GM18508 (cell line): ENCODE data around the gene SSR1.

ENCODE experiments used
- ATAC-seq: cut with Tn5 transposase; IDR thresholded peaks from one replicate; pipeline ENCODE4 v1.9.1; 2021; ENCODE audit warnings: moderate number of reproducible peaks; ENCODE audit not compliant: insufficient read depth, unreplicated experiment

Gene SSR1

DNA sequence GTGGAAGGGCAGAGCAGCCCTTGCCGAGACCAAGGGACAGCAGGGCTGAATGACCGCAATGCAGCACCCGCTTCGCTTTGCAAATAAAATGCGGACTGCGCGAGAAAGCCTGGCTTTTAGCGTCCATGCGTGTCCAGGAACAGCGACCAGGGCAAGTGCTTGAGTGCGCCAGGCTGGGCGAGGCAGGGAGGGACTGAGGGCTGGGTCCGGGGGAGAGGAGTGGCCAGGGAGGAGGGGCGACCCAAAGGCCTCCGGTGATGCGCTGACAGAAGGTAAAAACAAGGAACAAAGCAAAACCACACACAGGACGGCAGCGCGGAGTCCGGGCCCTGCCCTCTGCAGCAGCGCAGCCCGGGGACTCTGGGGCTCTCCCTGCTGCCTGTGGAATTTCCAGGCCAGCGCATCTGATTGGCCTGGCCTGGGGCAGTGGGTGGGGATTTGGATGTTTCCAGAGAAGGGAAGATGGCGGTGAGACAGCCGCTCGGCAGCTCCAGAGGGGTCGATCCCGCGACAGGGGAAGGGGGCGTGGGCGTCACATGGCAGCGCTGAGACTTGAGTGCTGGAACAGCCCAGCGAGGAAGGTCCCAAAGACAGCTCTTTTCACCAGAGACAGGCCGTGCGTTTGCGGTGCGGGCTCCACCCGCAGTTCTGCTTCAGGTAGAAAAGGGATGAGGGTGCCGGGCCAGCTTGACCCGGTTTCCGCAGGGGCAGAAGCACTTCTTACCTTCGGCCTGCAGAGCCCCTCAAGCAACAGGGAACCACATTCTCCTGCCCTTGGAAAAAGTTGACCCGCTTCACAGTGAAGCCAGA is 51.8 kb downstream of the SSR1 start:
- ATAC-seq: peak; percentile 45

- ATAC-seq: no peak
These were observed 52.5 kb downstream of the SSR1 start for GRCh38 chr6:7260291-7261031.

DNA sequence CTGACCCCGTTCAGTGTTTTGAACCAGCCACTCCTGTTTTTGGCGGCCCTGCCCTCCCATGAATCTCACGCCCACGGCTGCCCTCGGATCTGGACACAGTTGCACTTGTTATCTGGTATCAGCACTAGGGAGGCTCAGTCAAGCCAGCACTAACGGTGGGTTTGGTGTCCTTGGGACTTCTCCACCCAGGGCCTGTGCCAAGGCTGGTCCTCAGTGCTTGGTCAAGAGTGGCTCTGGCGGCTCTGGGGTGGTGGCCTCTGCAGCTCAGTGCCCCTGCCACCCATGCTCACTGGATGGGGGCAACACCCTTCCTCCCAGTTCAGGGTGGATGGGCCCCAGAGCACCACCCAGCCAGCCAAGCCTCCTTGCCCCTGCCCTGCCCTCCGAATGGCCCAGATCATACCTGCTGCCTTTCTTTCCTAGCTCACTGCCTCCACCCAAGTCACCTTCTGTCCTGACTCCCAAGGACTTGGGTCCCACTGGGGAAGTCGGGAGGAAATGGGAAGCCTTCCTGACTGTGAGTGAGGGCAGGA is 54.7 kb downstream of the SSR1 start:
- ATAC-seq: no peak

DNA sequence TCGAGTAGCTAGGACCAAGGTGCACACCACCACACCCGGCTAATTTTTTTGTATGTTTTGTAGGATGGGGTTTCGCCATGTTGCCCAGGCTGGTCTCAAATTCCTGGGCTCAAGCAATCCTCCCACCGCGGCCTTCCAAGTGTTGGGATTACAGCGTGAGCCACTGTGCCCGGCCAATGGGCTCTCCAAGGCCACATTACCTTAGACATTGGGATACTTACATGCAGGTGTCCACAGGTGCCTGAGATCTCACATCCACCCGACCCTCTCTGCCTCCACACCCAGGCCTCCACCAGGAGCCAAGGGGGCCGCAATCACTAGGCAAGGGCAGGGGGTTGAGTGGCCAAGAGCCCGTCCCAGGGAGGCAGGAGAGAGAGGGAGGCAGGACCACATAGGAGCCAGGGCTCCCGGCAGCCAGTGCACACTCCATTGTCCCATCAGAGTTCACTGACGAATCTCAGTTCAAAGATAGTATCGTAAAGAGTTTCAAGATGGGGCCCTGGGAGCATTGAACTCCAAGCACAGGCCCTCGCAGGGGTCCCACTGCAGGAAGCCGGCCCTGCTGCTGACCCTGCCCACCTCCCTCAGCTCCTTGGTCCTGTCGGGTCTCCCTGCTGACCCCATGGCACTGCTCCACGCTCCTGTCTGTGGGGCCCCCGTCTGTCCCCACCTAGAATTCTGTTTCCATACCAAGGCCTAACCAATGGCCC is 55.3 kb downstream of the SSR1 start:
- no peak for ATAC-seq

GRCh38 chr6:7256785-7257184 is 56.2 kb downstream of the SSR1 start:
- ATAC-seq: no peak

GRCh38 chr6:7255918-7256317 is 57.1 kb downstream of the SSR1 start:
- no peak for ATAC-seq

DNA sequence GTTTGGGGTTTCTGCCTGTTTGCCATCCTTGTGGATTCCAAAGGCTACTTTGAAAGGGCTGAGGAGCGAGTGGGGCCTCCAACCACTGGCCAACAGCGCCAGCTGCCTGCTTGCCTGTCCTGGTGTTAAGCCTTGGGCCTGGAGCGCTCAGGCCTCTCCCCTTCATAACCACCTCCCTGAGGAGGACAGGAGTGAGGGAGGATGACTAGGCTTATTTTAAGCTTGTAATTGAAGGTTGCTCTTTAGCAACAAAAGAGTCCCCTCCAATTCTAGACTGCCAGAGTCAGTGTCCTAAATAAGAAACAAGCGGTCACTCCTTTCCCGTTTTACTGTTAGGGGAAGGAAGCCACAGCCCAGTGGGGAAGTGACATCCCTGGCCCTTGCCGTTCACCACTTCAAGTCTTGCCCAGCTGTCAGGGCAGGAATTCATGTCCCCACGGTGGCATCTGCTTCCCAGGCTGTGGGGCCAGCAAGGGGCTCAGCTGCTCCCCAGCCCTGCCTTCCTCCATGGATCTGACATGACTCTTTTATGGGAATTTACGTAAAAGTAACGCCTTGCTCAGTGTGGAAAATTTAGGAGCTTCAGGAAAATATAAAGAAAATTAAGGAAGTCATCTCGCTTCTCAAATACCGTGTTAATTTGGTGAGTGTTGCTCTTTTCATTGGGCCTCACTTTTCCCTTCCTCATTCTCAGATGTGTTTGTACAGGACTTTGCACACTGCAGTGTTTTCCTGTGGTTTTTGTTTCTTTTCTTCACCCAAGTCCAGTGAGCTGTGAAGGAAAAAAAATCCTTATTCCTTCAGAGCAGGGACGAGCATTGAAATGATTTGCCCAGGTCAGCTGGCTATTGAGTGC is 57.8 kb downstream of the SSR1 start:
- no peak for ATAC-seq

GRCh38 chr6:7252390-7252789 is 60.6 kb downstream of the SSR1 start:
- ATAC-seq: no peak

GRCh38 chr6:7251646-7252260 is 61.2 kb downstream of the SSR1 start:
- ATAC-seq: no peak

- no peak for ATAC-seq
These were observed 62.2 kb downstream of the SSR1 start for GRCh38 chr6:7250812-7251211.

DNA sequence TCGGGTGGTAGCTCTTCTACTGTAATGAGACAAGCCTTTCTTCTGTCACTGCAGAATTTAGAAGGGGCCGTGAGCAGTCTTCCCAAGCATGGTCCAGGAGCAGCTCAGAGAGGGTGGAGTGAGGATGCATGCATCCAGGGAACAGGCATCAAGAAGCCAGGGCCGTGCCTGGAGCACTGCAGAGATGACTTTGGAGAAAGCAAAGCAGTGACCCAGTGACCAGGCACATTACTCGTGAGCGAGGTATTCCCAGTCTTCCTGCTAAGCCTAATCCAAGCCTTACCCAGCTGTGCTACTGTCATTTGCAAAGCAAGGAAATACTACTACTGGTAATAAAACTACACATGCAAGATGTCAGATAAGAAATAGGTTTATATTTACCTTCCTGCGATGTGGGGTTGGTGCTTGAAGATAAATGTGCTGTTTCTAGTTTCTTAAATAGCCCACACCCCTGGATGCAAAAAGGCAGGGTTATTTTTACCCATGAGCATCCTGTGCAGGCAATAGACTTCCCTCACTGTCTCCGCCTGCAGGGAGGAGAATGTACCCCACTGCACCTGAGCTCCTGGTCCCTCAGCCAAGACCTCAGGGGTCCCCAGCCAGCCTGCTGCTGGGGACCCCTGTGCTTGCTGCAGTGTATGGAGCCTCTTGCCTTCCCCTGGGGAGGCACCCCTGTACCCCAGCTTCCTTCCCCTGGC is 62.9 kb downstream of the SSR1 start:
- no peak for ATAC-seq

DNA sequence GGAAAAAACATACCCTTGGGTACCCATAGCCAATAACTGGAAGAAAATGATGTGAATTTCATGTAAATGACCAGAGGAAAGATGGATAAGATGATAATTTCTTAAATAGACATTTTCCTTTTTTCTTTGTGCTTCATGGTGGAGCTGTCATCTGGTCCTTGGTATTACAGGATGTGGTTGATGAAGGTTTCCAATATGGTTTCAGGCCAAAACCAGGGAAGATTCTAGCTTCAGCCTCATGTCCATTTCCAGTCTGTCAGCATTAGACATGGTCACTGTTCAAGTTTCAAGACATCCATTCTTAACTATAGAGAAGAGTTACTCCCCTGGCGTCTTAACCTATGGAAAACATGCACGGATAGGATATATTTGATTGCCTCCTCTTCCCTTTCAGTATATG is 63.6 kb downstream of the SSR1 start:
- no peak for ATAC-seq

GRCh38 chr6:7247828-7248227 is 65.2 kb downstream of the SSR1 start:
- ATAC-seq: no peak

GRCh38 chr6:7247179-7247456 is 65.9 kb downstream of the SSR1 start:
- ATAC-seq: no peak

DNA sequence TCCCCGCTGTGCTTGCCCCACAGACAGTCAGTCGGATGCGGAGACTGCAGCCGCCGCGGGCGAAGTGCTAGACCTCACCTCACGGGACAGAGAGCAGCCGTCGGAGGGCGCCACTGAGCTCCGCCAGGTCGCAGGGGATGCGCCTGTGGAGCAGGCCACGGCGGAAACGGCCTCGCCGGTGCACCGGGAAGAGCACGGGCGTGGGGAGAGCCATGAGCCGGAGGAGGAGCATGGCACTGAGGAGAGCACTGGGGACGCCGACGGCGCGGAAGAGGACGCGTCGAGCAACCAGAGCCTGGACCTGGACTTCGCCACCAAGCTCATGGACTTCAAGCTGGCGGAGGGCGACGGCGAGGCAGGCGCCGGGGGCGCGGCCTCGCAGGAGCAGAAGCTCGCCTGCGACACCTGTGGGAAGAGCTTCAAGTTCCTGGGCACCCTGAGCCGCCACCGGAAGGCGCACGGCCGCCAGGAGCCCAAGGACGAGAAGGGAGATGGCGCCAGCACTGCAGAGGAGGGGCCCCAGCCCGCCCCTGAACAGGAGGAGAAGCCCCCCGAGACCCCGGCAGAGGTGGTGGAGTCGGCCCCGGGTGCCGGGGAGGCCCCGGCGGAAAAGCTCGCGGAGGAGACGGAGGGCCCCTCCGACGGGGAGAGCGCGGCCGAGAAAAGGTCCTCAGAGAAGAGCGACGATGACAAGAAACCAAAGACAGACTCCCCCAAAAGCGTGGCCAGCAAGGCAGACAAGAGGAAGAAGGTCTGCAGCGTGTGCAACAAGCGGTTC is 66.4 kb downstream of the SSR1 start:
- no peak for ATAC-seq

- no peak for ATAC-seq
These were observed 67.2 kb downstream of the SSR1 start for GRCh38 chr6:7245668-7246393.

DNA sequence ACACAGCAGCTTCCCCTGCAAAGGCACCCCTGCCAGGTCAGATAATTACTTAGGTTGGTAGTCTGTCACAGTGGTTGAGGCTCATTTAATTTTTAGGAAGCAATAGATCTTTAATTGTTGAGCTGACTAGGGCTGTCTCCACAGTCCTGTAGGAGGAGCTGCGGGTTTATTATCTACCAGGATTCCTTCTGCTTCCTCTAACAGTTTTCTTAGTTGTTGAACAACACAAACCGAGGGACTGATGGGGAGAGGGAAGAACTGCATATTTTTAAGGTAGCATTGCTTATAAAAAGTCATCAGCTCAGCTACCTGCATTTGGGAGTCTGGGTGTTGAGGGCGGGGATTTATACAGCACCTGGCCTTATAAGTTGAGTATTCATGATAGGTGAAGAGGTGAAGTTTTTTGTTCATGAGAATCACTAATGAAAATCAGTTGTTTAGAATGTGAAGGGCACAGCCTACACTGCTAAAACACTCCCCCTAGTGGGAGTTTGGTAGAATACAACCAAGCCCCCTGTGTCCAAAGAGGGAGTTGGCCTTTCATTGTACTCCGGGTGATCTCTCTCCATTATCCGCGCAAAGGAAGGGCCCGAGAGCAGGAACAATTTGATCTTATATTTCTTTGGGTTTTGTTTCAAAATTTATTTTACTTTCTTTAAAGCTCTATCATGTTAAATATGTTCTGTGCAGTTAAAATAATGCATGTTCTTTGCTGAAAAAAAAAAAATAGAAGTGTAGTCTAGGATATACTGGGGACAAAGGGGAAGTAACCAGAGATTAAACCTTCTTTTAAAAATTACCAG is 69.6 kb downstream of the SSR1 start:
- ATAC-seq: no peak
